NB4 (cell line): ENCODE measurements around the gene KCNJ3.

ENCODE experiments used
- DNase-seq: peaks from one replicate; pipeline ENCODE4 v3.0.0; 2010; ENCODE audit warnings: low read depth
- H3K4me3 ChIP-seq: one replicate; pipeline ENCODE4 v1.5.1; 2011; ENCODE audit warnings: mild to moderate bottlenecking, low read depth, low read length, moderate library complexity
- CTCF ChIP-seq: IDR thresholded peaks from one replicate; pipeline ENCODE4 v1.5.1; 2012; ENCODE audit warnings: low read depth, low read length
- MAX ChIP-seq: IDR thresholded peaks from 2 replicates; pipeline ENCODE4 v1.6.1; 2011; ENCODE audit warnings: low read depth, low read length
- MYC ChIP-seq: IDR thresholded peaks from 2 replicates; pipeline ENCODE4 v1.6.1; 2011; ENCODE audit warnings: low read depth, low read length
- POLR2A ChIP-seq: IDR thresholded peaks from 2 replicates; pipeline ENCODE4 v1.6.1; 2011; ENCODE audit warnings: mild to moderate bottlenecking; ENCODE audit not compliant: insufficient read length; ENCODE audit errors: extremely low read depth

The KCNJ3 gene

GRCh38 chr2:154740361-154740760 is 41.9 kb downstream of the KCNJ3 start:
- DNase-seq: no peak
- no peak overlapping the region for H3K4me3 ChIP-seq
- no peak for TF ChIP-seq MAX
- no peak for TF ChIP-seq MYC
- no peak for TF ChIP-seq POLR2A
- TF ChIP-seq CTCF: no peak

- no peak overlapping the region for H3K4me3 ChIP-seq
- TF ChIP-seq MYC (no peak), POLR2A (no peak), CTCF (no peak), MAX (no peak)
- DNase-seq: no peak
Observed at GRCh38 chr2:154758871-154759270, 60.4 kb downstream of the KCNJ3 start.

- DNase-seq: no peak
- no peak overlapping the region for H3K4me3 ChIP-seq
- TF ChIP-seq POLR2A (no peak), MYC (no peak), MAX (no peak)
Observed at GRCh38 chr2:154762638-154763037, 64.1 kb downstream of the KCNJ3 start.

- no peak overlapping the region for H3K4me3 ChIP-seq
- DNase-seq: no peak
- no peak for TF ChIP-seq POLR2A
Observed at GRCh38 chr2:154771664-154772284, 73.3 kb downstream of the KCNJ3 start.

- H3K4me3 ChIP-seq: no peak overlapping the region
- TF ChIP-seq CTCF: no peak
- TF ChIP-seq MYC: no peak
- TF ChIP-seq POLR2A: no peak
- TF ChIP-seq MAX: no peak
- no peak for DNase-seq
Observed at GRCh38 chr2:154776825-154777224, 78.3 kb downstream of the KCNJ3 start.

- DNase-seq: no peak
- H3K4me3 ChIP-seq: no peak overlapping the region
- TF ChIP-seq MYC: no peak
- TF ChIP-seq MAX: no peak
- no peak for TF ChIP-seq CTCF
- no peak for TF ChIP-seq POLR2A
Observed at GRCh38 chr2:154794406-154794805, 95.9 kb downstream of the KCNJ3 start.

GRCh38 chr2:154795651-154796050 is 97.2 kb downstream of the KCNJ3 start:
- no peak for DNase-seq
- H3K4me3 ChIP-seq: no peak overlapping the region
- TF ChIP-seq POLR2A: no peak
- TF ChIP-seq MAX: no peak
- TF ChIP-seq MYC: no peak
